ENCODE results near the gene ABHD5.

GRCh38 chr3:43686700-43687498 lies 3.8 kb upstream of the ABHD5 start:
- TF ChIP-seq POLR2A (IDR thresholded peaks at IDR 0.05) = no peak
- TF ChIP-seq CTCF (IDR thresholded peaks at IDR 0.05) = no peak
